Measurements from ENCODE around the gene KRTAP12-1. TPM values are rescaled to one million over a fixed set of nuclear protein-coding genes. Genes with fewer than 3 reads are reported as not detected.

Gene KRTAP12-1
- total and polyA plus RNA-seq, 2 donors (not counting 3 experiments of a cell fraction or from before 2014, with no cell fraction given), result not detected

- Histone ChIP-seq H3K9ac (replicated peaks; ENCODE audit: extremely low read depth, insufficient read depth, low read length) (no peak overlapping the region), H3K4me2 (ENCODE audit: insufficient read depth, low read length) (no peak overlapping the region), H3K27me3 (ENCODE audit: control insufficient read depth in 2 of 2, insufficient read depth in 2 of 2, low read length in 2 of 2) (peaks cover 72 to 76% of the 10 kb centered on the region in 2 experiments), H3K9me3 (replicated peaks; ENCODE audit: control insufficient read depth, insufficient read depth, low read length) (no peaks in the 10 kb centered on the region), H3K4me3 (replicated peaks in 1 of 3; ENCODE audit: insufficient read depth in 1 of 3, low read depth in 1 of 3, low read length in 3 of 3) (no peak overlapping the region), H3K36me3 (ENCODE audit: control insufficient read depth in 2 of 2, extremely low read depth in 1 of 2, insufficient read depth in 2 of 2, low read length in 2 of 2) (no peaks in the 10 kb centered on the region), H3K9me1 (replicated peaks; ENCODE audit: control insufficient read depth, extremely low read depth, insufficient read depth, low read length) (no peaks in the 10 kb centered on the region), H3K4me1 (ENCODE audit: control insufficient read depth, extremely low read depth, insufficient read depth, low read length) (peaks cover 5% of the 10 kb centered on the region), H3K27ac (ENCODE audit: insufficient read depth, low read depth, low read length) (no peak overlapping the region), H4K20me1 (replicated peaks; ENCODE audit: control insufficient read depth, extremely low read depth, insufficient read depth, low read length) (no peaks in the 10 kb centered on the region), H3K79me2 (ENCODE audit: control insufficient read depth, insufficient read depth, low read length) (no peaks in the 10 kb centered on the region), H2AFZ (ENCODE audit: low read depth, low read length) (no peak overlapping the region)
- POLR2A ChIA-PET, result no interaction called here
- no TSS peak for BruUV-seq (replicated peaks)
- intact Hi-C loops (cut with micrococcal nuclease) (no loop called here), dilution Hi-C loops (cut with MboI; ENCODE audit: extremely low pct_ligation_motif_present, low sequenced_read_pairs) (no loop called here)
- FAIRE-seq (no peak), DNase-seq (ENCODE audit: low read depth, low spot score) (no peak)
- TF ChIP-seq JUN (IDR thresholded peaks at IDR 0.05; ENCODE audit: borderline replicate concordance, insufficient read depth, insufficient read length, low read depth), result no peak
- TF ChIP-seq POLR2A (IDR thresholded peaks at IDR 0.05; ENCODE audit: low read depth, low read length), result no peak
- TF ChIP-seq MYC (IDR thresholded peaks at IDR 0.05; ENCODE audit: low read depth, low read length), result no peak
- TF ChIP-seq MAX (IDR thresholded peaks at IDR 0.05; ENCODE audit: insufficient read depth, insufficient read length), result no peak
- no peak for TF ChIP-seq POLR2AphosphoS5 (IDR thresholded peaks at IDR 0.05; ENCODE audit: insufficient read depth, low read depth, low read length)
- TF ChIP-seq EZH2 (IDR thresholded peaks at IDR 0.05; ENCODE audit: borderline replicate concordance, low read depth, low read length, severe bottlenecking), result no peak
- TF ChIP-seq CTCF (IDR thresholded peaks at IDR 0.05; ENCODE audit: extremely low read depth in 1 of 2, insufficient read depth in 1 of 2, low read depth in 1 of 2, low read length in 2 of 2), result no peak
- no peak for TF ChIP-seq FOS (IDR thresholded peaks at IDR 0.05; ENCODE audit: borderline replicate concordance, insufficient read depth, low read length)
- TF ChIP-seq GATA2 (IDR thresholded peaks at IDR 0.05; ENCODE audit: insufficient read depth, insufficient read length, low read depth, low read length), result no peak
- CTCF ChIA-PET, result interaction anchor here (0.6 to 1.7 kb wide), 4 partner anchors 87 to 187 kb away, joined by 3 to 10 read pairs (median 3); partner anchors contain the start of gene UBE2G2
Observed at GRCh38 chr21:44706706-44707581, 25.0 kb upstream of the KRTAP12-1 start.
